GM19463 (cell line): ENCODE data around the gene TBC1D20.
A peak's percentile ranks its signal among the peaks of the same experiment; 100 is the strongest.

Experiments used
- ATAC-seq: cut with Tn5 transposase; IDR thresholded peaks from one replicate; pipeline ENCODE4 v1.9.1; 2021; ENCODE audit warnings: mild to moderate bottlenecking, moderate library complexity; ENCODE audit not compliant: unreplicated experiment

The TBC1D20 gene

DNA sequence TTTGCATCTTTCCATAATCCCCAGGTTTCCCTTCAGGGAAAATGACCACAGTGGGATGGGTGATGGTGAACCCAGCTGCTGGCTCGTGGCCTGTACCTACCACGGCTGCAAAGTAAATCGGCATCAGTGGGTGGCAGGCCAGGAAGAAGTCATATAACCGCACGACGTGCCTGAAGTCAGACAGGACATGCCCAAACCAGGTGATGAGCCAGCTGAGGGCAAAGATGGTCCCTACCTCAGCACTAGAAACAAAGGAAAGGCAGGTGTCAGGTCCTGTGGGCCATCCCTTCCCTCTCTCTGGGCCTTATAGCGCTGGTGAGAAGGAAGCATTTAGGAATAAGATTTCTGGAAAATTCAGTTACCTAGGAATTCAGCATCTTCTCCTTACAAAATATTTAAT is 22.2 kb downstream of the TBC1D20 start:
- no peak for ATAC-seq

DNA sequence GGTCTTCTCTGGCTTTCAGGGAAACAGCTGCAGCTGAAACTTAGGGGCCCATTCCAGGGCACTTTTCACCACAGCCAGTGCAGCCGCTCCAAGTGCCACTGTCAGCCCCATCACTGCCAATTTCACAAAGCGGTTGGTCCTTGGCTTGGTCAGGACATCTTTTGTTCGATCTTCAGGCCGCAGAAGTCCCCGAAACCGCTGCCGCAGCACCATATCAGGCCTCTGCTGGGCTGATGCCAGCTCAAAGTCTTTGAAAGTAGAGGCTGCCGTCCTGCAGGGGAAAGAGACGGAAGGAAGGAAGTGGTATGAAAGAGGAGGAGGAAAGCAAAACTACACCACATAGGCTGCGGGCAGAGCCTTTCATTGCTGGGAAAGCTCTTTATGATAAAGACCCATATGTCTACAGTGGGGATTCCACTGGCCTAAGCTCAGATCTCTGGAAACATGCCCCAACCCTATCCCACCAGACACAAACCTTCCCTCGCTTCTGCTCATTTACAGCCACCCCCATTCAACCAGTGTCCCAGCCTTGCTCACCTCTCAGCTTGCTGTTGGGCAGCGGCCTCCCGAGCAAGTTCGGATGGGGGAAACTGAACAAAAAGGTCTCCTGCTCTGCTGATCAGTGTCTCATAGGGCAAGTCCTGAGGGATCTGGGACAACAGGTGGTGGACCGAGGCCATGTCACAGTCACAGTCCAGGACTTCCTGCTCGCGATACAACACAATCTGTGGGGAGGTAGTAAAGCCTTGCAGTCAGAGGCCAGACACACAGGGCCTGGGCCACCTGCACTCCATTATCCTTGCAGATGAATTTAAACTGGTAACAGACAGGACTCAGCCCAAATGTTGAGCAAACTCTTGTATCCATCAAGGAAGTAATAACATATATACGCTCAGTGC is 23.5 kb downstream of the TBC1D20 start:
- no peak for ATAC-seq

DNA sequence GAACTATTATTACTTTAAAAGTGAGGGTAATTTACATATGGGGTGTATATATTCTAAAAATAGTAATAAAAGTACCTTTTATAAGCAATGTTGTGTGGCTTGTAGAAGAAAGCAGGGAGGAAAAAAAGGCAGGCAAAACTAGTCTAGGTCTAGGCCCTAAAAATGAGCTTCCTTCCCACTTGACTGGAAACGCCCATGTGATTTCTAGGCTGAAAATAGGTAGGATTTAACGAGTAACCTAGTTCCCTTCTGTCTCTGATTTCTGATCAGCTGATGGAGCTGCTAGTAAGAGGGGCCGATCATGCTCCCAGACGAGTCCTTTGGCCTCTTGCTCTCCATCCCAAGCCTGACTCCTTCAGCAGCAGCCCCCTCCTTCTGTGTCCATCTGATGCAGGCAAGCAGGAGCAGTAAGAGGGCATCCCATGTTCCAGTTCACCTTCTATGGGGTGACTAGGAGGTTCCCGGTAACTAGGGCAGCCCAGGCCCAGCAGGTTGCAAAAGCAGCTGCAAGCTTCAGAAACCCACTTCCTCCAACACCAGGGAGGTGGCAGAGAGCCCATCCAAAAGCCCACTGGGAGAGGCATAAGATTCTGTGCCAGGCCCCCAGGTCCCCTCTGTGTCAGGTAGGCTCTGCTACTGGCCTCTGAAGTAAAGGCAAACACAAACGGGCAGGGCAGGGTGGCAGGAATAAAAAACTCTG is 24.4 kb downstream of the TBC1D20 start:
- no peak for ATAC-seq

GRCh38 chr20:436476-436875 is 25.9 kb downstream of the TBC1D20 start:
- ATAC-seq: no peak

GRCh38 chr20:435558-435957 is 26.8 kb downstream of the TBC1D20 start:
- ATAC-seq: no peak

GRCh38 chr20:434661-435419 is 27.5 kb downstream of the TBC1D20 start:
- no peak for ATAC-seq

GRCh38 chr20:434221-434620 is 28.1 kb downstream of the TBC1D20 start:
- no peak for ATAC-seq

GRCh38 chr20:433300-433975 is 28.9 kb downstream of the TBC1D20 start:
- peak; percentile 90 for ATAC-seq

GRCh38 chr20:432677-433299 is 29.5 kb downstream of the TBC1D20 start:
- ATAC-seq: no peak

GRCh38 chr20:432208-432607 is 30.1 kb downstream of the TBC1D20 start:
- ATAC-seq: no peak

GRCh38 chr20:431012-431904 is 31.1 kb downstream of the TBC1D20 start:
- ATAC-seq: no peak

- no peak for ATAC-seq
Measured at GRCh38 chr20:430091-430999, 32.0 kb downstream of the TBC1D20 start.

- ATAC-seq: no peak
Measured at GRCh38 chr20:428658-429200, 33.6 kb downstream of the TBC1D20 start.

DNA sequence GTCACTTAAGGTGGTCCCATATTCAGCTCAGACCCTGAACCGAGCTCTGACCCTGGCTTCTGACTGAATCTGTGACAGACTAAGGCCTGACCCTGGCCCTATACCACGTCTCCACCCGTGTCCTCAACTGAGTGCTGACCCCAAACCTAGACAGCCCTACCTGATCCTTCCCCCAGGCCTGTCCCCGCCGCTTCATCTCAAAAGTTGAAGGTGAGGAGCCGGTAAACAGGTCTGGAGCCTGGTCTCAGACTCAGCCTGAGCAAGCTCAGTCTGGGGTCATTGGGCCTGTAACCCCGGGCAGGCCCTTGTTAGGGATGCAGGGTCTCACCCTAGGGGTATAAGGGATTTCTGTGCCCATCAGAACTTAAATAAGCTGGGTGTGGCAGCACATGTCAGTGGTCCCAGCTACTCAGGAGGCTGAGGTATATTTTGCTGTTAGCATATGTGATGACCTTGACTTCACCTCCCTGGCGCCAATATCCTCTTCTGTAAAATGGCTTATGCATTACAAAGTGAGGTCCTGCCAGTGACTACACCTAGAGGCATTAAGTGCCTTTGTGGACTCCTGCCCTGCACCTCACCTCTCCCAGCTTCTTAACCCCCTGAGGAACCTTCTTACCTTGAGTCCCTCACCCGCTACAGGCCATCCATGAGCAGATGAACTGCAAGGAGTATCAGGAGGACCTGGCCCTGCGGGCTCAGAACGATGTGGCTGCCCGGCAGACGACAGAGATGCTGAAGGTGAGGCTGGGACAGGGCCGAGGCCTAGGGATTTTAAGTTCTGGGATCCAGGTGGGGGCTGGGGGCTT is 34.3 kb downstream of the TBC1D20 start:
- no peak for ATAC-seq

DNA sequence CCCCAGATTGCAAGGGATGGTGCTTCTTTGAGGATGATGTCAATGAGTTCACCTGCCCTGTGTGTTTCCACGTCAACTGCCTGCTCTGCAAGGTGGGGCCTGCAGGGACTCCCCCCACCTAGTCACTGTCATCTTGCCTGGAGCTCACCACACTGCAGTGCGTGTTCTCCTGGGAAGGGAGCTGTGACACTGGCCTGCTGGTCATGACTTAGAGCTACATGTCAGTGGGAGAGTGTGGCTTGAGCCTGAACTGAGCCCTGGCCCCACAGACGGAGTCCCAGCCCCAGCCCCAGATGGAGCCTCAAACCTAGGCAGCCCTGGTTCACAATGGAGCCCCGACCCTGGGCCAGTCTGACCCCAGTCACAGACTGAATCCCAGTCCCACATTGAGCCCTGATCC is 34.9 kb downstream of the TBC1D20 start:
- ATAC-seq: no peak

- no peak for ATAC-seq
Measured at GRCh38 chr20:426566-426965, 35.8 kb downstream of the TBC1D20 start.

- ATAC-seq: no peak
Measured at GRCh38 chr20:421685-422250, 40.6 kb downstream of the TBC1D20 start.
